HG03280 (cell line): ENCODE results near the gene ESR2.
"Not testable (repeated sequence)": the region's sequence is repeated elsewhere in the genome, so short reads cannot be mapped to it uniquely, and the experiment has no call there.

Experiments
- ATAC-seq: cut with Tn5 transposase; IDR thresholded peaks from one replicate; pipeline ENCODE4 v1.9.1; 2021; ENCODE audit warnings: mild to moderate bottlenecking, moderate library complexity; ENCODE audit not compliant: unreplicated experiment

The ESR2 gene

DNA sequence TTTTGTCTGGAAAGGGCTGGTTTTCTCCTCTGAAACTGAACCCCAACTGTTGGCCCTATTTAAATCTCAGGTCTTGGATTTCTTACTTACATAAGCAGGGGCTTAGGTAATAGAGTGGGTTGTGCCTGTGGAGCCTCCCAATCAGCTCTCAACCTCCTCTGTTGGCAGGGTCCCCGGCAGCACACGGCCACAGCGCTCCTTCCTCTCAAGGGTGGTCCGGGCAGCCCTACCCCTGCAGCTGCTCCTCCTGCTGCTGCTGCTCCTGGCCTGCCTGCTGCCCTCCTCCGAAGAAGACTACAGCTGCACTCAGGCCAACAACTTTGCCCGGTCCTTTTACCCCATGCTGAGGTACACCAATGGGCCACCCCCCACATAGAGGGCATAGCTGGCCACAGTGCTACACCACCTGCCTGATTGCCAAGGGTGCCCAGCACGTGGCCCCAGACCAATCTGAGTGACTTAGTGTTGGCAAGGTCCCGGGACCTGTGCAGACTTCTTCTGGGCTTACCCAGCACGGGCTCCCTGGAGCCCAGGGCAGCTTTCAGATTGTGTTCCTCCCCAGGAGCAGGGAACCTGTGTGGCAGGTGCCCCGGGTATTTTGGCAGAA is 68.9 kb downstream of the ESR2 start:
- no peak for ATAC-seq

DNA sequence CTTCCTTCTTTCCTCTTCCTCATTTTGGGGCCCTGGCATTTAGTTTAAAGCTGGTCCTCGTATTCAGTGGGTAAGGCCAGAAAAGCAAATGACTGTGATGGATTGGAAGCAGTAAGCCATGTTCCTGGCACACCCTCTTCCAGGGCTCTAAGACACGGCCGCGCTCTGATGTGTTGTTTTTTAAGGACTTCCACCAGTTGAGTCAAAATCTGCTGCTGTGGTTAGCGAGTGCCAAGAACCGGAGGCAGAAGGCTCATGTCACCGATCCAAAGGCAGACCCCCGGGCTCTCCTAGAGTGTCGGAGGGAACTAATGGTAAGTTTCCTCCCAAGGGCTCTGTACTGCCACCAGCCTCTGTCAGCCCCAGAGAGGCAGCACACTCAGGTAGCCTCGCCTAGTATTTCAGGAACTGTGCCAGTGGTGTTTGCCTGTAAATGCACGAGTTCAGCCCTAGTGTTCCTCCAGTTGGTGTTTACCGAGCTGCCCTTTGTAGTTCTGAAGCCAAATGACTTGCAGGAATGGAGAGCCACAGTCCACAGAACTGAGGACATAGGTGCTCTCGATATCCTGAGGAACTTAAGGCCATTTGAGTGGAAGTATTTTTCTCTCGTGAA is 72.7 kb downstream of the ESR2 start:
- ATAC-seq, result no peak

DNA sequence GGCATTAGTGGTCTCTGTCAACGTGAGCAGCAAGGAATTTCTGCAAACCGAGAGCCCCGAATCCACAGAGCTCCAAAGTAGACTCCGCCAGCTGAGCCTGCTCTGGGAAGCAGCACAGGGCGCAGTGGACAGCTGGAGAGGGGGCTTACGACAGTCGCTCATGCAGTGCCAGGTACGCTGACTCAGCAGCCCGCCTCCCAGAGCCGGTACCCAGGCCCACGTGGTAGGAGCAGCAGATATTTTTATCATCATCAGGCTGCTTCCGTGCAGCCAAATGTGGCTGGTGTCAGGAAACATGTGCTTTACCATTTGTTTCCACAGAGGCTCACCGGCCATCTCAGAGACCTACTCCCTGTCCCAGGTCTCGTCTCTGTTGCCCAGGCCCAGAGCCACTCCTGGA is 73.7 kb downstream of the ESR2 start:
- no peak for ATAC-seq

DNA sequence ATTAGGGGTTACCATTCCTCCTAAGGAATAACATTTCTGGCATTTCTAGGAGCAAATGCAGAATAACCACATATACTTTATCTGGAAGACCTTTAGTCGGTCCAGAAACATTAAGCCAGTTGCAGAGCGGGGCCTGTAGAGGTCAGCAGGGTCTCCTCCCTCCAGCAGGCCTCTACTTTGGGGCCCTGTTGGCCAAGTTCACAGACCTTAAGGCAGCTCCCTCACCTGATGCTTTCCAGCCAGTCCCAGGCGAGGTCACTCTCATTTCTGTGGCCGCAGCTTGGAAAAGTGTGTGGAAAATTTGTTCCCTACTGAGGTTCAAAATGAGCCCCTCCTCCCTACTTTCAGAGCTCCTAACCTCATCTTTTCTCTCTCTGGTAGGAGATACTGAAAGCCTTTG is 74.1 kb downstream of the ESR2 start:
- no peak for ATAC-seq

DNA sequence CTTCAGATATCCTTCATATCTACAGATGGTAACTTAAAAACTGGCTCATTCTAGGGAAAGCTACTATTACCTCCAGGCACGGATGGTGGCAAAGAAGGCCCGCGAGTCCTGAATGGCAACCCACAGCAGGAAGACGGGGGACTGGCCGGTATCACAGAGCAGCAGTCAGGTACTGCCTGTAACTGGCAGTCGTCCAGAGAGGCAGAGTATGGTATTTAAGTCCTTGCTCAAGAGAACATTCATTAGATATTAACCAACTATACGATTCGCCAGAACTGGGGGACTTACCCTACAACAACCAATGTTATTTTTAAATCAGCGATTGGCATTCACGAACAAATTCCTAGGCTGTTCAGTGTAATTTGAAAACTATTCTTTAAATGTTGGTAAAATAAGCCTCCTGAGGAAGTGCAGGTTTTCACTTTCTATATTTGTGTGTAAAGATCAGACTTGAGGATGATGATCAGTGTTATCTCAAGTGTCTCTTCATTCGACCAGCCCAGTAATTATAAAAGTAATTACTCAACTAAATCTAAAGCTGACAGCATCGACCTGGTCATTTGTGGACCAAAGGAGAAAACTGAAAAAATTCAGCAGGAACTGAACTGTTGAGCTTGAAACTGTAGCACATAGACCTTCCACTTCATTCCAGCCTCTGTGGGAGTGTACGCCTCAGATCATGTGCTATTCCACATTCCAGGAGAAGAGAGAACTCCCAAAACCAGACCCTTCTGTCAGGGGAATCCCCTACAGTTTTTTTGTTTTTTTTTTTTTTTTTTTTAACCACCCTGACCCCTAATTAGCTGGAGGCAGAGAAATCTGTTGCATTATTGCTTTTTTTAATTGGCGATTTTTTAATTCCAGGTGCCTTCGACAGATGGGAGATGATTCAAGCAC is 75.6 kb downstream of the ESR2 start:
- ATAC-seq, result no peak

DNA sequence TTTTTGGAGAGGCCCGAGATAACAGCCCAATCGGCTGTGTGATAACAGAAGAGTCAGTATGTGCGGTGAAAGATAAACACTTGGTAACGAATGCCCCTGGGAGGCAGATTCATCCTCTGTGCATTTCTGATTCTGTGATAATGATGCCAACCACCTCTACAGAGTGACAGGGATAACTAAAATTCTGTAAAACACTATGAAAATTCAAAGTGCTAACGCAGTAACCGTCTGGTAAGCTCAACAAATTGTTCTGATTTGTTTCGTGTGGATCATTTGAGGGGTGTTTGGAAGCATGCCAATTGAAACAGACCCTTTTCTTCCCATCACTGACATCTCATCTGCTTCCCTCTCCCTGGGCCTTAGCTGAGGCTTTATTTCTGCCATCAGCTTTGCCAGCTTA is 76.3 kb downstream of the ESR2 start:
- no peak for ATAC-seq

DNA sequence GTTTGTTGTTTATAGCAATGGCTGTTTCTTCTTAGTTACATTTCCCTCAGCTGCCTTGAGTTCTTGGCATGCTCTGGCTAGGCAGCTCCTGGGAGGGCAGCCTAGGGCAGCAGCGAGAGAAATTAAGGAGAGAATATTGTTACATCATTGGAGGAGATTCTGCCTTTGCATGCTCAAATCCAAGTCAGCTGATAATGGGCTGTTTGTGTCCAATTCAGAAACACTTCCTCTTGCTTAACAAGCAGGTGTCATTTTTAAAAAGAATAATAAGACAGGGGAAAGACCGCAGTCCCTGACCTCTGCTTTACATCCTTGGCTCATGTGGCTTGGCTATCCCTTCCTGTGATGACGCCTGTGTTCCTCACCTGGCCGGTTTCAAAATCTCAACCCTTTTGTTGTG is 76.9 kb downstream of the ESR2 start:
- ATAC-seq, result no peak

DNA sequence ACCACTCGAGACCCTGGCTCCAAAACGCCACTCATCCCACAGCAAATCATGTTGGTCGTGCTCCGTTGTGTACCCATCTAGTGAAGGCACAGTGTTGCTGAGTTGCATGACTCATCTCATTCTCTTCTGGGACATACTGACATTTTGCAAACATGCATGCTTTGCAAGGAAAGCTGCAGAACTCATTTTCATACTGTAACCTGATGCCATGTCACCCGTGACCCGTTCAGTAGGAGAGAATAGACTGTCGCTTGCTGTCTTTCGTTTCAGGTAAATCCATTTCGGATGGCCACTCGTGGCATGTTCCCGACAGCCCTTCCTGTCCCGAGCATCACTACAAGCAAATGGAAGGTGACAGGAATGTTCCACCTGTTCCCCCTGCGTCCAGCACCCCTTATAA is 78.2 kb downstream of the ESR2 start:
- ATAC-seq, result no peak

DNA sequence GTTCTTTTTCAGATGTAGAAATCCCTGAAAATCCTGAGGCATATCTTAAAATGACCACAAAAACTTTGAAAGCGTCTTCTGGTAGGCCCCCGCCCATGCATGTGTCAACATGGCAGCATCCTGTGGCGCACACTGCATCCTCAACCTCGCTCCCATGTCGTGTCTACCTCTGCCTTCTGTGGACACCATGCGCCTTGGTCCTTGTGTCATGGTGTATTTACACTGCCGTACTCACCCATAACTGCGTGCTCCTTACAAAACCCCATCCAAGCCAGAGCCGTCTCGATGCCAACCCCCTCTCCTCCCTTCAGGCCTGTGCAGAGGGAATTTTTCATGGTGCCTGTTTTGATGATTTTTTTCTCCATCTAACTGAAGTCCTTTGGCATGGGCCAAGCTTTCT is 78.9 kb downstream of the ESR2 start:
- no peak for ATAC-seq

DNA sequence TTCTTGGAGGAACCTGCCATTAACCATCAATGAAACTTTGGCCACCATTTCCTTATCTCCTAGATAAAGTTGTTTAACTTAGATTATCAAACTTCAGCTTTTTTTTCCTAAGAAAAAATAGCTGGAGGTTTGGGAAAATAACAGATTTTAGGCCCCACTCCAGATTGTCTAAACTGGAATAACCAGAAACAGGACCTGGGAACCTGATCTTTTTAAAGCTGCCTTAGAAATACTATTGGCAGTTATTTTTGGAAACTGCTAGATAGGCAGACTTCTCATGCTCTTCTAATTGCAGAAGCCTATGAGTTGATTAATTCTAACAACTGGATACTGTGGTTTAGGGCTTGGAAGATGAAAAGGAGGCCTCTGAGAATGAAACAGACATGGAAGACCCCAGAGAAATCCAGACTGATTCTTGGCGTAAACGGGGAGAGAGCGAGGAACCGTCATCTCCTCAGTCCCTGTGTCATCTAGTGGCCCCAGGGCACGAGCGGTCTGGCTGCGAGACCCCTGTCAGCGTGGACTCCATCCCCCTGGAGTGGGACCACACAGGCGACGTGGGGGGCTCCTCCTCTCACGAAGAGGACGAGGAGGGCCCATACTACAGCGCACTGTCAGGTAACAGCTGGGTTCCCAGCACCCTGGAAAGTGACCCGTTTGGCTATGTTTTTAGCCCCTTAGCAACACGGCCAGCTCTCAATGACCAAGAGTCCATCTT is 80.2 kb downstream of the ESR2 start:
- no peak for ATAC-seq

DNA sequence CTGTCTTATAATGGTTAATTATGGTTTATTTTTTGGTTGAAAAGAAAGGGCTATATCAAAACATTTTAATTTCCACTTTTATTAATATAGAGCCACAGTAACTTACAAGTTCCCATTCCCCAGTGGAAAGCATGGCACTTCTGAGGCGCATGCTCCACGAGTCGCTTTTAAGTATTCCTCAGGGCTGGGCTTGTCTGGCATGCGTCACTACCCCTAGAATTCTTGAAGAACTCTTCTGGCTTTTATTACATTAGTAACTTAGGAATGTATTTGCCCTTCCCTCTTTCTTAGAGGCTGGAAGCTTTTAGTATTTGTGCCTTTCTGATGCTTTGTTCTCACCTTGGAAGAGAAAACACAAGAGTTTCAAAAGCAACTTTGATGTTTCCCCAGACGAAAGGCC is 81.1 kb downstream of the ESR2 start:
- no peak for ATAC-seq

DNA sequence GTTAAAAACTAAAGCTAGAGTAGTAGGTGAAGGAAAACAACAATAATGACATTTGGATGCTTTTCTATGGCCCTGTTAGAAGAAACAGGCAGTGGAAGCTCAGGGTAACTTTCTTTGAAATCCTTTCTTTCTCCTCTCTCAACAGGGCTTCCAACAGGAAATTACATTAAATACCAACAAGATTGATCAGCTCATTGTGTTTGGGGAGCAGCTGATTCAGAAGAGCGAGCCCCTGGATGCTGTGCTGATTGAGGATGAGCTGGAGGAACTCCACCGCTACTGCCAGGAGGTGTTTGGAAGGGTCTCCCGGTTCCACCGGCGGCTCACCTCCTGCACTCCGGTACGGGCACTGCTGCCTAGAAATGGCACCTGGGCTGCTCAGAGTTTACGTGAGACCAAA is 81.5 kb downstream of the ESR2 start:
- ATAC-seq, result no peak

DNA sequence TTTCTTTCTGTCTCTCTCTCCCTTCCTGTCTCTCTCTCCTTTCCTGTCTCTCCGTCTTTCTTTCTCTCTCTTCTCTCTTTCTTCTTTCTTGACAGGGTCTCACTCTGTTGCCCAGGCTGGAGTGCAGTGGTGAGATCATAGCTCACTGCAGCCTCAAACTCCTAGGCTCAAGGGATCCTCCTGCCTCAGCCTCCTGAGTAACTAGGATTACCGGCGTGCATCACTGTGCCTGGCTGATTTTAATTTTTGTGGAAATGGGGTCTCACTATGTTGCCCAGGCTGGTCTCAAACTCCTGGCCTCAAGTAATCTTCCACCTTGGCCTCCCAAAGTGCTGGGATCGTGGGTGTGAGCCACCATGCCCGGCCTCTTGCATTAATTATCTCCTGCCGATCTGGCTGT is 83.3 kb downstream of the ESR2 start:
- not testable (repeated sequence) for ATAC-seq

DNA sequence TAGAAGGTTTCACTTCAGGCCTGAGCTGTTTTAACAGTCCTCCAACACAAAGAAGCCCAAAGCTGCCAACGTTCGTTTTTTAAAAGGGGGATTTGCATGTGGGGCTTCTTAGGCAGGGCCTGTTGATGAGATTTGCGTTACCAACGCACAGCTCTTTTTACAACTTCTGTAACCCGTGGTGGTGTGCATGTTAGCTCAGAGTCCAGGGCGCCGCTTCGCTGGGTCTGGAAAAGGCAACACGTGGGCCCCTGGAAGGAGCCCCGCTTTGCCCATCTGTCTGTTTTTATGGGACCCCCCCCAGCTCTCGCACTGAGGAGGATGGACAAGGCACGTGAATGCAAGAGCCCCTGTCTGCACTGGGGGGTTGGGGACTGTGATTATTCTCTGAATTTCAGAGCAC is 84.0 kb downstream of the ESR2 start:
- ATAC-seq, result no peak

DNA sequence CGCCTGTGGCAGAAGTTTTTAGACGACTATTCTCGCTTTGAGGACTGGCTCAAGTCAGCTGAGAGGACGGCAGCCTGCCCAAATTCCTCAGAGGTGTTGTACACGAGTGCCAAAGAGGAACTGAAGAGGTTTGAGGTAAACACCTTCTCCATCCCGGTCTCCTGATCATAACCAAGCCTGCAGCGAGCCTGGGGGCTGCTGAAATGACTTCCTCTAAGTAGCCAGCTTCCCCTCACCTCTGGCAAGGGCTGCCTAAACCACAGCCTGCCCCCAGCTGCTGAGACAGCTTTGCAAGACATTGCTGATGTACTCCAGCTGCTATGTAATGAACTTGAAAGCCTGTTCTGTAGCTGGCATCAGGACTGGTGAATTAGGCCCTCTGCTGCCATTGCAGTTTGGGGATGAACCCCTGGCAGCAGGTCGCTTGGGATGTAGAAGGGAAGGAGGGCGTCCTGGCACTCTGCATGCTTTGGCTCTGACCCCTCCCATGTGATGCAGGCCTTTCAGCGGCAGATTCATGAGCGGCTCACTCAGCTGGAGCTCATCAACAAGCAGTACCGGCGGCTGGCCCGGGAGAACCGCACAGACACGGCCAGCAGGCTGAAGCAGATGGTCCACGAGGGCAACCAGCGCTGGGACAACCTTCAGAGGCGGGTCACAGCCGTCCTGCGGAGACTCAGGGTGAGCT is 84.6 kb downstream of the ESR2 start:
- ATAC-seq, result no peak

DNA sequence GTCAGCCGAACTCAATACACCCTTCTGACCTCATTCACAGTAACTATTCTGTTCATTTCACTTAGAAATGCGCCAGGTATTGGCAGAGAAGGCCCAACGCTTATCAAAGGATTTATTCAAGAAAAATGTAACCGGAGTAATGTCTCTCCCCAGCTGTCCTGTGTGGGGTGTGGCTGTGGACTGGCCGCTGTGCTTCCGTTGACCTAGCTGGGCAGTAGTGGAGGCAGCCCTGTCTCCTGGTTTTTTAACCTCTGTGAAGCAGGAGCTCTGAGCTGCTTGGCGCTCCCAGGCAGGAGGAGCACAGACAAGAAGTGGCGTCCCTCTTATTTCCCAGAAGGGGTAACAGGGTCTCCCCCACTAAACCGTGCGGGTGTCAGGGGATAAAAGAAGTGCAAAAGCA is 85.2 kb downstream of the ESR2 start:
- ATAC-seq, result no peak

DNA sequence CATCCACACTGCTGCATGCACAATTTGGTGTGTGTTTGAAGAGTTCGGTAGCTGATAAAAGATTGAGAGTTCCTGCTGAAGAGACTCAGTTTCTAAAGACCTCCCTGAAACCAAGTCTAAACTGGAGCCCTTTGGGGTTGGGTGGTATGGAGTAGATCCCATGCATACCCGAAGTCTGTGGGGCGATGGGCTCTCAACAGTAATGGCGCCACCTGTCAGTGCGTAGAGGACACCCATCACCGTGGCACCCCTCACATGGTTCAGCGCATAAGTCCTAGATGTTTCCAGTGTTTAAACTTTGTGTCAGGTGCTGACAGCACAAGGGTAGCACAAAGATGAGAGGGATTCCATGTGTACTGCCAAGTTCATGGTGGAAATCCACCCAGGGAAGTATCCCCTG is 85.9 kb downstream of the ESR2 start:
- no peak for ATAC-seq

DNA sequence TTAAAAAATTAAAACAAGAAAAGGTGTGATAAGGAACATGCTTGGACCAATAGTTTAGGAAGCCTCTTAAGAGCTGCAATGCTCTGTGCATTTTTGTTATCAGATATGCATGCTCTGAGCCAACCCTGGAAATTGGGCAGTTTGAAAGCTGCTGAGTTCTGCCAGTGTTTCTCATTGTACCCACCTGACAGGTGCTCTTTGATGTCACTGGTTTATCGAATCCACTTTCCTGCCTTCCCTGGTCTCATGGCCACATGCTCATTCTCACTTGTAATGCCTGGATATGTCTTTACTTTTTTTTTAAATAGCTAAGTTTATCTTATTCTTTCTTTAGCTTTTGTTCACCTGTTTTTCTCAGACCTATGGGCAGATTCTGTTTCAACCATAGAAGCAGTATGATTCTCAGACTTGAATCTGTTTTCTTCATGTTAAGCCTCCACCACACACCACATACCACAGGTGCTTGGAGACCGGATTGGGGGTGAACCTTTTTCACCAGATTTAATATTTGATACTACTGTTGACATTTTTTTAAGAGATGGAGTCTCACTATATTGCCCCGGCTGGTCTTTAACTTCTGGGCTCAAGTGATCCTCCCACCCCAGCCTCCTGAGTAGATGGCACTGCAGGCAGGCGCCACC is 90.7 kb downstream of the ESR2 start:
- no peak for ATAC-seq

DNA sequence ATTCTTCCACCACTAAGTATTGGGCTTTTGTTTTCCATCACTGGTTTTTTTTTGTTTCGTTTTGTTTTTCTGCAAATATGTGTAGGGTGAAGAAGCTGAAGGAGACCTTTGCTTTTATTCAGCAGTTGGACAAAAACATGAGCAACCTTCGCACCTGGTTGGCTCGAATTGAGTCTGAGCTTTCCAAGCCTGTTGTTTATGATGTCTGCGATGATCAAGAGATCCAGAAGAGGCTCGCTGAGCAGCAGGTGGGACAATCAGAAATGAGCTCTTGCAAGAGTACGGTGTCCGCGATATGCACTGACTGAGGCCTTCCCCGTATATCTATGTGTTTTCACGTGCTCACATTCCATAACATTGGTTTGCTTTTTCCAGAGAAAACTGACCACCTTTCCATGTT is 91.5 kb downstream of the ESR2 start:
- no peak for ATAC-seq

DNA sequence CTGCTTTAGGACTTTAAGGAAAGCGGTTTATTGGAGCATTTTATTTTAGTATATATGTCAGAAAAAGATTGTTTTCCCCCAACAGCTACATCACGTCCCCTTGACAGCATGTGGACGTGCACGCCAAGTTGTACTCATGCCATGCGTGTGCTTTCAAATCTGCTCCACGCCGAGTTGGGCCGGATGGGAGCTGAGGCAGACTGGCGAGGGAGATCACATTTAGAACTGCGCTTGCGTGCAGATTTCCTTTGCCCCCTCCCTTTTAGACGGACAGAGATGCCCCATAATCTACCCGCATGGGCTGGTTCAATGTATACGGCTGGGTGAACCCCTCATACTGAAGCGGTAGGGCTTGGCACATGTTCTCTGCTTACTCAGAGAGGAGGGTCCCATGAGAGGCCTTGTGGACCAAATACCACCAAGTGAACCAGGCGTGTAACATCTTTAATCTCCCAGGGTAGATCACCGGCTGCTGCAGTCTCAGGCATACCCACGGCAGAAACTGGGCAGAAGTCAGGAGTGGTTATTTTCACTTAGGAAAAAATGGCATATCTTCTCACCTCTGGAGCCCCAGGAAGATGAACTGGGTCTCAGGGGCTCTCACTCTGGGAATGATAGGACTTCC is 92.1 kb downstream of the ESR2 start:
- no peak for ATAC-seq
